GM23338 (cell line): ENCODE results near the gene NT5DC4. TPM values are rescaled to one million over a fixed set of nuclear protein-coding genes. Genes with fewer than 3 reads are reported as not detected.

ENCODE experiments used
- ATAC-seq: fragments of 200-7000 bp; cut with Tn5 transposase; 3 replicates; pipeline ENCODE4 v1.9.1; 2020
- DNase-seq: peaks from one replicate; pipeline ENCODE4 v3.0.0-alpha.2; 2015; ENCODE audit warnings: low spot score
- H2AFZ ChIP-seq: fragments of 200-600 bp; sonication (generic); 2 replicates; pipeline ENCODE4 v1.8.0; 2016; ENCODE audit warnings: antibody characterized with exemption, mild to moderate bottlenecking, moderate library complexity
- H3F3A ChIP-seq: fragments of 200-600 bp; sonication (generic); replicated peaks from 2 replicates; pipeline ENCODE4 v1.8.0; 2017; ENCODE audit warnings: antibody characterized with exemption, mixed run types, low read depth
- H3K27ac ChIP-seq: fragments of 200-600 bp; sonication (generic); 2 replicates; pipeline ENCODE4 v1.6.1; 2016; ENCODE audit warnings: low read depth
- H3K27me3 ChIP-seq: fragments of 200-600 bp; sonication (generic); 2 replicates; pipeline ENCODE4 v1.8.0; 2016; ENCODE audit warnings: mild to moderate bottlenecking, mixed run types, moderate library complexity; ENCODE audit not compliant: insufficient read depth
- H3K36me3 ChIP-seq: fragments of 200-600 bp; sonication (generic); 2 replicates; pipeline ENCODE4 v1.8.0; 2016; ENCODE audit warnings: mild to moderate bottlenecking; ENCODE audit not compliant: insufficient read depth
- H3K4me1 ChIP-seq: fragments of 200-600 bp; sonication (generic); 2 replicates; pipeline ENCODE4 v1.8.0; 2016; ENCODE audit warnings: mild to moderate bottlenecking, moderate library complexity; ENCODE audit not compliant: insufficient read depth
- H3K4me2 ChIP-seq: fragments of 200-600 bp; sonication (generic); 2 replicates; pipeline ENCODE4 v1.7.1; 2017; ENCODE audit warnings: mixed run types
- H3K4me3 ChIP-seq: fragments of 200-600 bp; sonication (generic); 2 replicates; pipeline ENCODE4 v1.6.1; 2016; ENCODE audit warnings: mixed run types
- H3K79me2 ChIP-seq: fragments of 200-600 bp; sonication (generic); replicated peaks from 2 replicates; pipeline ENCODE4 v1.8.0; 2017; ENCODE audit warnings: mild to moderate bottlenecking; ENCODE audit not compliant: insufficient read depth
- H3K9me2 ChIP-seq: fragments of 200-600 bp; sonication (generic); 2 replicates; pipeline ENCODE4 v1.8.0; 2017; ENCODE audit not compliant: insufficient read depth
- H4K20me1 ChIP-seq: fragments of 200-600 bp; sonication (generic); replicated peaks from 2 replicates; pipeline ENCODE4 v1.8.0; 2017; ENCODE audit warnings: mild to moderate bottlenecking; ENCODE audit not compliant: insufficient read depth
- H3K27ac Mint-ChIP-seq: 2 replicates; pipeline ENCODE4 v1.8.0; 2020; ENCODE audit warnings: inconsistent platforms, mild to moderate bottlenecking, moderate library complexity, mixed read lengths
- H3K27me3 Mint-ChIP-seq: 3 replicates; pipeline ENCODE4 v1.8.0; 2022; ENCODE audit warnings: low read depth, mild to moderate bottlenecking, moderate library complexity, mixed read lengths, inconsistent platforms; ENCODE audit not compliant: insufficient read depth, poor library complexity
- H3K36me3 Mint-ChIP-seq: 3 replicates; pipeline ENCODE4 v1.8.0; 2021; ENCODE audit warnings: low read depth, mild to moderate bottlenecking, inconsistent platforms, moderate library complexity, mixed read lengths
- H3K4me1 Mint-ChIP-seq: 3 replicates; pipeline ENCODE4 v1.8.0; 2020; ENCODE audit warnings: mild to moderate bottlenecking, inconsistent platforms, mixed read lengths
- H3K4me3 Mint-ChIP-seq: 3 replicates; pipeline ENCODE4 v1.8.0; 2021; ENCODE audit warnings: moderate library complexity, mild to moderate bottlenecking, inconsistent platforms, mixed read lengths
- H3K9me3 Mint-ChIP-seq: 3 replicates; pipeline ENCODE4 v1.8.0; 2020; ENCODE audit warnings: moderate library complexity, mild to moderate bottlenecking, inconsistent platforms, mixed read lengths
- CREB1 ChIP-seq: fragments of 250-450 bp; sonication (Bioruptor Pico); IDR thresholded peaks from 2 replicates; pipeline ENCODE4 v1.5.0; 2020; ENCODE audit warnings: low read depth, mild to moderate bottlenecking, moderate library complexity
- CTCF ChIP-seq, 2 experiments: fragments of 200-600 bp in 1 of 2; sonication (generic) in 1 of 2; conservative IDR thresholded peaks; 2 replicates each; pipeline versions ENCODE4 v1.5.1 to v1.6.1; 2016 to 2017; ENCODE audit warnings: antibody characterized with exemption in 2 of 2, low read depth in 2 of 2, mild to moderate bottlenecking in 2 of 2, moderate library complexity in 1 of 2
- EZH2 ChIP-seq: fragments of 200-600 bp; sonication (generic); IDR thresholded peaks from one replicate; pipeline ENCODE4 v1.8.0; 2017; ENCODE audit warnings: antibody characterized with exemption, mild to moderate bottlenecking, low read depth; ENCODE audit not compliant: unreplicated experiment
- EZH2phosphoT487 ChIP-seq: fragments of 200-600 bp; sonication (generic); IDR thresholded peaks from one replicate; pipeline ENCODE4 v1.8.1; 2018; ENCODE audit warnings: antibody characterized with exemption; ENCODE audit not compliant: unreplicated experiment
- JUNB ChIP-seq: IDR thresholded peaks from one replicate; pipeline ENCODE4 v1.6.1; 2016; ENCODE audit warnings: antibody characterized with exemption; ENCODE audit not compliant: unreplicated experiment
- NANOG ChIP-seq: IDR thresholded peaks from 2 replicates; pipeline ENCODE4 v1.6.1; 2016; ENCODE audit warnings: antibody characterized with exemption, borderline replicate concordance
- POLR2AphosphoS5 ChIP-seq: IDR thresholded peaks from 2 replicates; pipeline ENCODE4 v1.6.1; 2016; ENCODE audit warnings: antibody characterized with exemption, low read depth
- STAT1 ChIP-seq: IDR thresholded peaks from one replicate; pipeline ENCODE4 v1.6.1; 2016; ENCODE audit warnings: antibody characterized with exemption; ENCODE audit not compliant: unreplicated experiment
- ZNF114 ChIP-seq: fragments of 250-450 bp; sonication (Bioruptor Pico); IDR thresholded peaks from 2 replicates; pipeline ENCODE4 v1.5.0; 2020; ENCODE audit warnings: mild to moderate bottlenecking, moderate library complexity
- ZNF331 ChIP-seq: fragments of 250-450 bp; sonication (Bioruptor Pico); IDR thresholded peaks from 2 replicates; pipeline ENCODE4 v1.5.0; 2020; ENCODE audit warnings: low read depth, mild to moderate bottlenecking, moderate library complexity
- polyA plus RNA-seq: library from polyadenylated mRNA; unstranded; fragments of >200 nt; fragmentation: Nextera tagmentation; extraction: Ambion mirVana; gene quantifications from 2 replicates; pipeline ENCODE4 v1.2.1, GENCODE V29; 2016
- total RNA-seq: library from RNA; depleted of rRNA; stranded (reverse); fragments of >200 nt; shearing (Covaris generic); gene quantifications from 2 replicates; pipeline ENCODE4 v1.2.3, GENCODE V29; 2014
- TF ChIP-seq, protein P1 (sequence below): IDR thresholded peaks from 2 replicates; pipeline ENCODE4 v1.6.1; 2016; ENCODE audit warnings: antibody characterized with exemption
- TF ChIP-seq, protein P2 (sequence below): fragments of 250-450 bp; sonication (Bioruptor Pico); IDR thresholded peaks from 2 replicates; pipeline ENCODE4 v1.5.0; 2020; ENCODE audit warnings: mild to moderate bottlenecking, moderate library complexity
- TF ChIP-seq, protein P3 (sequence below): IDR thresholded peaks from one replicate; pipeline ENCODE4 v1.6.1; 2018; ENCODE audit warnings: antibody characterized with exemption; ENCODE audit not compliant: unreplicated experiment

Gene NT5DC4
- total and polyA plus RNA-seq, 2 experiments from 2014 or later, result not detected

- TF ChIP-seq JUNB (no peak), POLR2AphosphoS5 (no peak), EZH2phosphoT487 (no peak), CTCF (conservative IDR thresholded peaks at IDR 0.05; ENCODE audit: low read depth in 2 of 2) (no peak), EZH2 (no peak), ZNF114 (CRISPR knock-in tag) (no peak), CREB1 (CRISPR knock-in tag) (no peak), NANOG (no peak), ZNF331 (CRISPR knock-in tag) (no peak), STAT1 (no peak)
- TF ChIP-seq, protein P1, sequence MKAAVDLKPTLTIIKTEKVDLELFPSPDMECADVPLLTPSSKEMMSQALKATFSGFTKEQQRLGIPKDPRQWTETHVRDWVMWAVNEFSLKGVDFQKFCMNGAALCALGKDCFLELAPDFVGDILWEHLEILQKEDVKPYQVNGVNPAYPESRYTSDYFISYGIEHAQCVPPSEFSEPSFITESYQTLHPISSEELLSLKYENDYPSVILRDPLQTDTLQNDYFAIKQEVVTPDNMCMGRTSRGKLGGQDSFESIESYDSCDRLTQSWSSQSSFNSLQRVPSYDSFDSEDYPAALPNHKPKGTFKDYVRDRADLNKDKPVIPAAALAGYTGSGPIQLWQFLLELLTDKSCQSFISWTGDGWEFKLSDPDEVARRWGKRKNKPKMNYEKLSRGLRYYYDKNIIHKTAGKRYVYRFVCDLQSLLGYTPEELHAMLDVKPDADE, result no peak
- TF ChIP-seq, protein P2, sequence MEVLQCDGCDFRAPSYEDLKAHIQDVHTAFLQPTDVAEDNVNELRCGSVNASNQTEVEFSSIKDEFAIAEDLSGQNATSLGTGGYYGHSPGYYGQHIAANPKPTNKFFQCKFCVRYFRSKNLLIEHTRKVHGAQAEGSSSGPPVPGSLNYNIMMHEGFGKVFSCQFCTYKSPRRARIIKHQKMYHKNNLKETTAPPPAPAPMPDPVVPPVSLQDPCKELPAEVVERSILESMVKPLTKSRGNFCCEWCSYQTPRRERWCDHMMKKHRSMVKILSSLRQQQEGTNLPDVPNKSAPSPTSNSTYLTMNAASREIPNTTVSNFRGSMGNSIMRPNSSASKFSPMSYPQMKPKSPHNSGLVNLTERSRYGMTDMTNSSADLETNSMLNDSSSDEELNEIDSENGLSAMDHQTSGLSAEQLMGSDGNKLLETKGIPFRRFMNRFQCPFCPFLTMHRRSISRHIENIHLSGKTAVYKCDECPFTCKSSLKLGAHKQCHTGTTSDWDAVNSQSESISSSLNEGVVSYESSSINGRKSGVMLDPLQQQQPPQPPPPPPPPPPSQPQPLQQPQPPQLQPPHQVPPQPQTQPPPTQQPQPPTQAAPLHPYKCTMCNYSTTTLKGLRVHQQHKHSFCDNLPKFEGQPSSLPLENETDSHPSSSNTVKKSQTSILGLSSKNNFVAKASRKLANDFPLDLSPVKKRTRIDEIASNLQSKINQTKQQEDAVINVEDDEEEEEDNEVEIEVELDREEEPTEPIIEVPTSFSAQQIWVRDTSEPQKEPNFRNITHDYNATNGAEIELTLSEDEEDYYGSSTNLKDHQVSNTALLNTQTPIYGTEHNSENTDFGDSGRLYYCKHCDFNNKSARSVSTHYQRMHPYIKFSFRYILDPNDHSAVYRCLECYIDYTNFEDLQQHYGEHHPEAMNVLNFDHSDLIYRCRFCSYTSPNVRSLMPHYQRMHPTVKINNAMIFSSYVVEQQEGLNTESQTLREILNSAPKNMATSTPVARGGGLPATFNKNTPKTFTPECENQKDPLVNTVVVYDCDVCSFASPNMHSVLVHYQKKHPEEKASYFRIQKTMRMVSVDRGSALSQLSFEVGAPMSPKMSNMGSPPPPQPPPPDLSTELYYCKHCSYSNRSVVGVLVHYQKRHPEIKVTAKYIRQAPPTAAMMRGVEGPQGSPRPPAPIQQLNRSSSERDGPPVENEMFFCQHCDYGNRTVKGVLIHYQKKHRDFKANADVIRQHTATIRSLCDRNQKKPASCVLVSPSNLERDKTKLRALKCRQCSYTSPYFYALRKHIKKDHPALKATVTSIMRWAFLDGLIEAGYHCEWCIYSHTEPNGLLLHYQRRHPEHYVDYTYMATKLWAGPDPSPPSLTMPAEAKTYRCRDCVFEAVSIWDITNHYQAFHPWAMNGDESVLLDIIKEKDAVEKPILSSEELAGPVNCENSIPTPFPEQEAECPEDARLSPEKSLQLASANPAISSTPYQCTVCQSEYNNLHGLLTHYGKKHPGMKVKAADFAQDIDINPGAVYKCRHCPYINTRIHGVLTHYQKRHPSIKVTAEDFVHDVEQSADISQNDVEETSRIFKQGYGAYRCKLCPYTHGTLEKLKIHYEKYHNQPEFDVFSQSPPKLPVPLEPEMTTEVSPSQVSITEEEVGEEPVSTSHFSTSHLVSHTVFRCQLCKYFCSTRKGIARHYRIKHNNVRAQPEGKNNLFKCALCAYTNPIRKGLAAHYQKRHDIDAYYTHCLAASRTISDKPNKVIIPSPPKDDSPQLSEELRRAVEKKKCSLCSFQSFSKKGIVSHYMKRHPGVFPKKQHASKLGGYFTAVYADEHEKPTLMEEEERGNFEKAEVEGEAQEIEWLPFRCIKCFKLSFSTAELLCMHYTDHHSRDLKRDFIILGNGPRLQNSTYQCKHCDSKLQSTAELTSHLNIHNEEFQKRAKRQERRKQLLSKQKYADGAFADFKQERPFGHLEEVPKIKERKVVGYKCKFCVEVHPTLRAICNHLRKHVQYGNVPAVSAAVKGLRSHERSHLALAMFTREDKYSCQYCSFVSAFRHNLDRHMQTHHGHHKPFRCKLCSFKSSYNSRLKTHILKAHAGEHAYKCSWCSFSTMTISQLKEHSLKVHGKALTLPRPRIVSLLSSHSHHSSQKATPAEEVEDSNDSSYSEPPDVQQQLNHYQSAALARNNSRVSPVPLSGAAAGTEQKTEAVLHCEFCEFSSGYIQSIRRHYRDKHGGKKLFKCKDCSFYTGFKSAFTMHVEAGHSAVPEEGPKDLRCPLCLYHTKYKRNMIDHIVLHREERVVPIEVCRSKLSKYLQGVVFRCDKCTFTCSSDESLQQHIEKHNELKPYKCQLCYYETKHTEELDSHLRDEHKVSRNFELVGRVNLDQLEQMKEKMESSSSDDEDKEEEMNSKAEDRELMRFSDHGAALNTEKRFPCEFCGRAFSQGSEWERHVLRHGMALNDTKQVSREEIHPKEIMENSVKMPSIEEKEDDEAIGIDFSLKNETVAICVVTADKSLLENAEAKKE (CRISPR knock-in tag), result no peak
- TF ChIP-seq, protein P3, sequence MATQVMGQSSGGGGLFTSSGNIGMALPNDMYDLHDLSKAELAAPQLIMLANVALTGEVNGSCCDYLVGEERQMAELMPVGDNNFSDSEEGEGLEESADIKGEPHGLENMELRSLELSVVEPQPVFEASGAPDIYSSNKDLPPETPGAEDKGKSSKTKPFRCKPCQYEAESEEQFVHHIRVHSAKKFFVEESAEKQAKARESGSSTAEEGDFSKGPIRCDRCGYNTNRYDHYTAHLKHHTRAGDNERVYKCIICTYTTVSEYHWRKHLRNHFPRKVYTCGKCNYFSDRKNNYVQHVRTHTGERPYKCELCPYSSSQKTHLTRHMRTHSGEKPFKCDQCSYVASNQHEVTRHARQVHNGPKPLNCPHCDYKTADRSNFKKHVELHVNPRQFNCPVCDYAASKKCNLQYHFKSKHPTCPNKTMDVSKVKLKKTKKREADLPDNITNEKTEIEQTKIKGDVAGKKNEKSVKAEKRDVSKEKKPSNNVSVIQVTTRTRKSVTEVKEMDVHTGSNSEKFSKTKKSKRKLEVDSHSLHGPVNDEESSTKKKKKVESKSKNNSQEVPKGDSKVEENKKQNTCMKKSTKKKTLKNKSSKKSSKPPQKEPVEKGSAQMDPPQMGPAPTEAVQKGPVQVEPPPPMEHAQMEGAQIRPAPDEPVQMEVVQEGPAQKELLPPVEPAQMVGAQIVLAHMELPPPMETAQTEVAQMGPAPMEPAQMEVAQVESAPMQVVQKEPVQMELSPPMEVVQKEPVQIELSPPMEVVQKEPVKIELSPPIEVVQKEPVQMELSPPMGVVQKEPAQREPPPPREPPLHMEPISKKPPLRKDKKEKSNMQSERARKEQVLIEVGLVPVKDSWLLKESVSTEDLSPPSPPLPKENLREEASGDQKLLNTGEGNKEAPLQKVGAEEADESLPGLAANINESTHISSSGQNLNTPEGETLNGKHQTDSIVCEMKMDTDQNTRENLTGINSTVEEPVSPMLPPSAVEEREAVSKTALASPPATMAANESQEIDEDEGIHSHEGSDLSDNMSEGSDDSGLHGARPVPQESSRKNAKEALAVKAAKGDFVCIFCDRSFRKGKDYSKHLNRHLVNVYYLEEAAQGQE, result no peak
- no peaks in the 10 kb centered on the region for H3K9me3 Mint-ChIP-seq
- peaks cover 2% of the 10 kb centered on the region for H3K27me3 Mint-ChIP-seq
- H3K27ac Mint-ChIP-seq, result no peak overlapping the region
- no peak overlapping the region for H3K4me3 ChIP-seq
- ATAC-seq (no peak), DNase-seq (no peak)
- H4K20me1 ChIP-seq, result no peaks in the 10 kb centered on the region
- H3K36me3 ChIP-seq, result no peaks in the 10 kb centered on the region
- peaks cover 3% of the 10 kb centered on the region for H3K4me1 Mint-ChIP-seq
- no peak overlapping the region for H2AFZ ChIP-seq
- H3K27me3 ChIP-seq, result no peaks in the 10 kb centered on the region
- no peak overlapping the region for H3K27ac ChIP-seq
- H3K4me2 ChIP-seq, result no peak overlapping the region
- H3K9me2 ChIP-seq, result no peaks in the 10 kb centered on the region
- H3K4me1 ChIP-seq, result no peaks in the 10 kb centered on the region
- no peaks in the 10 kb centered on the region for H3F3A ChIP-seq
- no peaks in the 10 kb centered on the region for H3K36me3 Mint-ChIP-seq
- H3K79me2 ChIP-seq, result no peaks in the 10 kb centered on the region
- no peak overlapping the region for H3K4me3 Mint-ChIP-seq
Measured at GRCh38 chr2:112687522-112687921, 33.3 kb upstream of the NT5DC4 start.
